Lower leg skin (tissue), 4 donors: ENCODE measurements around the gene CHCHD5. TPM values are rescaled to one million over a fixed set of nuclear protein-coding genes. Genes with fewer than 3 reads are reported as not detected.

Experiments used
- DNase-seq, 2 donors: peaks; one replicate each; pipeline ENCODE4 v3.0.0-alpha.2; 2019; ENCODE audit warnings: low spot score in 2 of 2
- H3K4me3 ChIP-seq: fragments of 200-600 bp; sonication (generic); 2 replicates; pipeline ENCODE4 v1.5.1; 2017; ENCODE audit warnings: mild to moderate bottlenecking, low read depth; ENCODE audit not compliant: poor library complexity, severe bottlenecking
- CTCF ChIP-seq, 3 donors: fragments of 450-650 bp; IDR thresholded peaks; one replicate each; pipeline ENCODE4 v1.5.1; 2016; ENCODE audit warnings: antibody characterized with exemption in 3 of 3, mild to moderate bottlenecking in 3 of 3, moderate library complexity in 2 of 3
- POLR2A ChIP-seq, 2 donors: fragments of 450-650 bp; IDR thresholded peaks; one replicate each; pipeline ENCODE4 v1.6.1; 2016 to 2017; ENCODE audit warnings: antibody characterized with exemption in 2 of 2, mild to moderate bottlenecking in 1 of 2, moderate library complexity in 1 of 2
- WGBS, 2 donors: methylation state at CpG; one replicate each; pipeline ENCODE4 v1.1.5; 2018; 5-methylcytosine and 5-hydroxymethylcytosine counted together
- intact Hi-C: fragments of 100-400 bp; cut with DNase I; formaldehyde crosslinking; loops from one replicate; pipeline ENCODE4 v1.15.0; 2023; ENCODE audit warnings: low total_unique reads
- total RNA-seq, 4 donors: library from RNA; depleted of rRNA; stranded (reverse); fragments of >200 nt; gene quantifications; one replicate each; pipeline ENCODE4 v1.1.0, GENCODE V29; 2016

The CHCHD5 gene
- total RNA-seq, 4 donors from 2014 or later, result 12.4 to 26.8 (median 24.1) TPM

DNA sequence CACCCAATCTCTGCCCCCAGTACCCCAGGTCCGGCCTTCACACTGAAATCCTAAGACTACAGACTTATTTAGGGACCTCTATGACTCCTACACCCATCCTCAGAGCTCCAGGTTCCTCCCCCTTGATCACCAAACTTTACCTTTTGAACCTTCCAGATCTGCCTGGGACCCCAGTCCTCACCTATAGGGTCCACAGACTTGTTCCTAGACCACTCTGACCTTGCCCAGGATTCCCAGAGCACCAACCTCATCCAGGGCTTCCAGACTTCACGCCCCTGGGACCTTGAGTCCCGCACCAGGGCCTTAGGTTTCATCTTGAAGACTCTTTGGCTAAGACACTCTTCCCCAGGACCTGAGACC, 462 bp downstream of the CHCHD5 start:
- WGBS, 2 donors, result 57 to 67% methylated on average over 3 of the region's 3 CpGs
- H3K4me3 ChIP-seq, result peak overlapping the region; percentile 60
- no peak for DNase-seq
- intact Hi-C loops, result no loop called here
- TF ChIP-seq CTCF (IDR thresholded peaks at IDR 0.05) (no peak), POLR2A (IDR thresholded peaks at IDR 0.05) (no peak)

GRCh38 chr2:112585400-112585799, 991 bp downstream of the CHCHD5 start:
- no peak overlapping the region for H3K4me3 ChIP-seq
- no peak for DNase-seq
- WGBS, 2 donors, result 95 to 100% methylated on average over 3 of the region's 3 CpGs
- intact Hi-C loops, result no loop called here
- TF ChIP-seq POLR2A (IDR thresholded peaks at IDR 0.05) (no peak), CTCF (IDR thresholded peaks at IDR 0.05) (no peak)

DNA sequence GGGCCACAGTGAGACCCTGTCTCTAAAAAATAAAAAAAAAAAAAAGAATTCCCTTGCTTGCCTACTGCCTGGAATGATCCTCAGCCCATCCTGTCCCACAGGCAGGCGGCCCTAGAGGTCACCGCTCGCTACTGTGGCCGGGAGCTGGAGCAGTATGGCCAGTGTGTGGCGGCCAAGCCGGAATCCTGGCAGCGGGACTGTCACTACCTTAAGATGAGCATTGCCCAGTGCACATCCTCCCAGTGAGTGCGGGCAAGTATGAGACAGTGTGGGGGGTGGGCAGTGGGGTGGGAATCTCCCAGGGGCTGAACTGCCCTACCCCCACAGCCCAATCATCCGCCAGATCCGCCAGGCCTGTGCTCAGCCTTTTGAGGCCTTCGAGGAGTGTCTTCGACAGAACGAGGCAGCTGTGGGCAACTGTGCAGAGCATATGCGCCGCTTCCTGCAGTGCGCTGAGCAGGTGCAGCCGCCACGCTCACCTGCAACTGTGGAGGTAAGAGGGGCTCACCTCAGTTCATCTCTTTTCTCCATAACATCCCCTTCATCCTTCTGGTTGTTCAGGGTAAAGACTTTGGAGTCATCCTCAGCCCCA, 1.6 kb downstream of the CHCHD5 start:
- intact Hi-C loops, result no loop called here
- H3K4me3 ChIP-seq, result no peak overlapping the region
- 97% methylated on average over 18 of the region's 18 CpGs for WGBS, 2 donors
- no peak for DNase-seq
- no peak for TF ChIP-seq CTCF (IDR thresholded peaks at IDR 0.05)
- no peak for TF ChIP-seq POLR2A (IDR thresholded peaks at IDR 0.05)

DNA sequence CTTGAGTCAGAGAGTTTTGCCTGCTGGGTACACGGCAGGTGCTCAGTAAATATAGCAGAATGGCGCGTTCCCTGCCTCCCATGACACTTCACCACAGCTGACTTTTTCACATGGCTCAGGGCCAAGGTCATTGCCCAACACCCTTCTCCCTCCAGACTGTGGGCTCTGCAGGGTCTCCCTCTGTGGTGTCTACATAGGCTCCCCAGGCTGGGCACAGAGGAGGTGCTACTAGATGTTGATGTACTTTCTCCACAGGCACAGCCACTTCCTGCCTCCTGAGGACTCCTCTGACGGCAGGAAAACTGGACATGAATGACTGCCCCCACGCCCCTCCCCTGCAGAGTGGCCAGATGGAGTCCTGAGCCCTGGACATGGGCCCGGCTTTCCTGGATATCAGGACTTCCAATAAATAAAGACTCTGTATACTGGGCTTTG, 4.2 kb downstream of the CHCHD5 start:
- H3K4me3 ChIP-seq, result no peak overlapping the region
- 74 to 81% methylated on average over 6 of the region's 6 CpGs for WGBS, 2 donors
- intact Hi-C loops, result no loop called here
- TF ChIP-seq CTCF (IDR thresholded peaks at IDR 0.05), result no peak
- no peak for TF ChIP-seq POLR2A (IDR thresholded peaks at IDR 0.05)
- no peak for DNase-seq

GRCh38 chr2:112591413-112591812, 7.0 kb downstream of the CHCHD5 start:
- intact Hi-C loops, result no loop called here
- TF ChIP-seq POLR2A (IDR thresholded peaks at IDR 0.05) (no peak), CTCF (IDR thresholded peaks at IDR 0.05) (no peak)
- 79 to 91% methylated on average over 5 of the region's 5 CpGs for WGBS, 2 donors
- H3K4me3 ChIP-seq, result no peak overlapping the region
- no peak for DNase-seq

GRCh38 chr2:112593736-112594135, 9.3 kb downstream of the CHCHD5 start:
- TF ChIP-seq CTCF (IDR thresholded peaks at IDR 0.05) (no peak), POLR2A (IDR thresholded peaks at IDR 0.05) (no peak)
- H3K4me3 ChIP-seq, result no peak overlapping the region
- 67 to 72% methylated on average over 4 of the region's 4 CpGs for WGBS, 2 donors
- intact Hi-C loops, result no loop called here
- no peak for DNase-seq
